T-helper 1 cell (primary cell): ENCODE results near the gene BEX4.
"Not testable (repeated sequence)": the region's sequence is repeated elsewhere in the genome, so short reads cannot be mapped to it uniquely, and the experiment has no call there.

Experiments used
- DNase-seq, 5 donors: peaks; one replicate each; pipeline ENCODE4 v3.0.0-alpha.2; 2012 to 2020
- total RNA-seq, 4 donors: gene quantifications; one replicate each; lab custom pipeline; 2026; lab: John Stamatoyannopoulos, UW

The BEX4 gene
- 24.6 to 42.6 (median 30.8) reads per million in 4 donors for total RNA-seq

DNA sequence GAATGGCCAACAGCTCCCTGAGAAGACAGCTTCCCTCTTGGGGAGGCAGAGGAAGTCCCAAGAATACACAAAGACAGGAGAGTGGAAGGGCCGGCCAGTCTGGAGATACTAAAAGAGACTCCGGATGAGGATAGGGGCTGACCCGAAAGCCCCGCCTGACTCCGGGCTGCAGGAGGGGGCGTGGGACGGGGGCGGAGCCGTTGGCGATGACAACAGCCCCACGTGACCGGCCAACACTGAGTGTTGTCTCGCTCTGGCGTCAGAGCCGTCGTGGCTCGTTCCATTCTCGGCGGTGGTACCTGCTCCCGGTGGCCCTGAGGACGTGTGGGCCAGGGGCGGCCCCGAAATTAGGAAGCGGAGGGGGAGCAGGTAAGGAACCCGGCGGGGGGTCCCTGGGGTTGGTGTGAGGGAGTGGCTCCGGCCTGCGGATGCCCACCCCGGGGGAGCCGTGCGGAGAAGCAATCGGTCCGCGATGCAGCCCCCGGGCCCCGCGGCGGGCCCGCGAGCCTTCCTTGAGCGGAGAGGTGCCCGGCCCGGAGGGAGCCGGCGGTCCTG, at the start of gene BEX4:
Gene BEX4, plus strand, starts transcription at position 239 of the 555 bp plus-strand sequence. CDS start 1,046 bp downstream, outside the sequence.
- peak; percentile 63 to 76 (median 74) for DNase-seq

DNA sequence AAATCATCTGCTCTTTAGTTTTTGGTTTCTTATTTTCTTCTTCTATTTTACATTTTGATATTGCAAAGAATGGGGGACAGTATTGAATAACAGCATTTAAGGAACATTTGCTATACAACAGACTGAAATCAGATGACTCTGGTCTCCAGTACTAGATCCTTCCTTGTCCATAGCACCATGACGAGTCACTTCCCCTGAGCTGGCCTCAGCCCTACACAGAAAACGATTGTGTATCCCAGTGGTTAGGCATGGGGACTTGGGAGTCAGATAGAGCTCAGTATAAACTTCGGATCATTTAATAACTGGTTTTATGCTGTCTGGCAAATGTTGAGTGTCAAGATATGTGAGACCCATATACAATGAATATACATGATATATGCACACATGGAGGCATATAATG, 44.7 kb upstream of the BEX4 start:
- DNase-seq = no peak

DNA sequence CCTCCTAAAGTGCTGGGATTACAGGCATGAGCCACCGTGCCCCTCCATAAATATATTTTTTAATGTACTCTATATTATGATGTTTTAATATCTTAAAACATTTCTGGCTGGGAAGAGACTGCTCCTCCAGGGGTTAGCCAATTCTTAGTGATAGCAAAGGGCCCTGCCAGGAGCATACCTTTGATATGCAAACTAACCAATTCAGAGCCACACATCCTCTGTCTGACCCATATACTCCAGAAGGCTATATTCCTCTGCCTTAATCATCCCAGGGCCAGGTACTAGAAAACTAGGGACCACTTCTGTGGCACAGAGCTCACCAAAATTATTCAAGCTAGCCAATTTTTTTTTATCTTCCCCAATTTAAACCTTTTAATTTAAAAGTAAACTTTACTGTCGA, 43.6 kb upstream of the BEX4 start:
- DNase-seq = no peak

GRCh38 chrX:103175256-103175655, 39.7 kb upstream of the BEX4 start:
- not testable (repeated sequence) for DNase-seq

DNA sequence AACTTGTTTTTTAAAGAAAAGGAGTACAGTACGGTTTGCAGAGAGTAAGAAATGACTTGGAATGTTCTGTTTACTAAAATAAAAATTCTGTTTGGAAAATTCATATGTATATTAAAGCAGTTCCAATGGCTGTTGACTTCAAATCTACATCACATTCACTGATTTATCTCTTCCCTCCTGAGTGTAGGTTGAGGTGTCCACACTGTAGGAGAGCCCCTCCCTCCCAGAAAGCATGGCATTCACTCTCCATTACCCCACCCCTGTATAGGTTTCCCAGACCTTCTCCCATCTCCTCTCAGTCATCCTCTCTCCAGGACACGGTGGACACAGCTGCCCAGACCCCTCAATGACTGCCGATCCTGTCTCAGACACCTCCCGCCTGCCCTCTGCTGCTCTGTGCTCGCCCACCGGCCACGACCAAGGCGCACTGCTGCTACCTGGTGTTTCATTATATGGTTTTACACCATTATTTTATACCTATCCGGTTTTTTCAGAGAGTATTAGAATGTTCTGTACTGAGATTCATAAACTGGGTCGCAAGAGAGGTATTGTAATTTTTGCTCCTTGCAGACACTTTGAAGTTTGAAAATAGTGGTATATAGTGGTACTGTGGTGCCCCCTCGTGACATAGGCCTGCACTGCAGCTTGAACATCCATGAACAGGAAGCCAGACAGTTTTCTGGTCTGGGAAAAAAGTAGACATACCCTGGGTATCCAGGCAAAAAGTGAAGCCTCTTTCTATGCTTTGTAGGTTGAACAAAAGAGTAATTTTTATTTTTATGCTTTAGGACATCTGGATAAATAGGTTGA, 38.8 kb upstream of the BEX4 start:
- peak in 4 of 5 donors; percentile 15 to 46 (median 23) for DNase-seq

DNA sequence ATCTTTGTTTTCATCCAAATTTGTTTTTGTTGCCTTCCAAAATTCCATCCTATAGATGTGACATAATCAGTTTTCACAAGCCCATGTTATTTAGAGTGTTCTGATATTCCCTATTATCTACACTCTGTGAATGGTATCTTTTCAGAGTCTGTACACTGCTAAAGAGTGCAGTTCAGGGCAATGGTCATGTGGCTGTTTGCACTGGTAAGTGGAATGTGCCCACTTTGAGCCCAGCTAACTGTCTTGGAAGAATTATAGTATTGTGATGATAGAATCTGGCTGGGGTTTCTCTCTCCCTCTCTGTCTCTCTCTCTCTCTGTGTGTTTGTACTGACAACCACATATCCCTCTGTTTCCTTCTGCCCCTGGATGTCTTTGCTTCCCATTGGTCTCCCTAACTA, 37.4 kb upstream of the BEX4 start:
- DNase-seq = no peak

GRCh38 chrX:103183912-103184311, 31.0 kb upstream of the BEX4 start:
- no peak for DNase-seq

DNA sequence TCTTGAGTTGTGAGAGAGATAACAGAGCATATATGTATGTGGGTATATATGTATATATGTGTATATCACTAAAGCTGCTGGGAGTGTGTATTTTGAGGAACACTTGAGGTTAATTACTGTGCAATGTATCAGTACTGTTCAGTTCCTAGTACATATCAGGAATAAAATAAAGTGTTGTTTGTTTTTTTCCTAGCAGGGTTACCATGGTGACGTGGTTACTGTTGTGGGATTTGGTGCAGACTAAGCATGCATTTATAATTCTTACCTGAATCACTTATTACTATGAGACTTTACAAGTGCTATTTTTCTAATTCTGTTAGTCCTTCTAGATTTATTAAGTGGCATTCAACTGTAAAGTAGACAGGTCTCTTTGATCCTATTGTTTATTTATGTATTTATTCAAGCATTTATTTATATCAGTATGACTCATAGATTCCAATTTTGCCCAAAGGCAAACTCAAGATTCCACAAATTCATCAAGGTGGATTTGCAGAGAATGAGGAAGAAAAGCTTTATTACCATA, 26.9 kb upstream of the BEX4 start:
- no peak for DNase-seq

DNA sequence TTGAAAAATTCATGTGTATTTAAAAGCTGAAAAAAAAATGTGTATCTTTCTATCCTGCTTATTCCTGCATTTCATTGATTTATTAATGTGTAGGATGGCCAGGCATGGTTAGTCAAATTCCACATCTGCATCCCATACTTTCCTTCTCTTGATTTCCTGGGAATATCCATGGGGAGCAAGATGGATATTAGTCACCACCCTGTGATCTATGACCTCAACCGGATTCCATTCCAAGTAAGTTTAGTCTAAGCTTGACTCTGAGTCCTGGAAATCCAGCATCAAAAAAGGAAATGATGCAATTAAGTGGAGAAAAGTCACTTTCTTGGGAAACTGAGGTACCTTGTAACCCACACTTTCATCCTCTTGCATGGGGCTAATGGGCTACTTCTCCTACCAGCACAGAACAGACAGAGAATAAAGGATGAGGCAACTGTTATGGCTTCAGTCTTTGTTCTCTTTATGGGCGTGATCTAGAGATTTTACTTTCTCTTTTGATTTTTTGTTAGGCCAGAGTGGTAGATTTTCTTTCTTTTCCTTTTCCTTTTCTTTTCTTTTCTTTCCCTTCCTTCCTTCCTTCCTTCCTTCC, 17.1 kb upstream of the BEX4 start:
- no peak for DNase-seq

DNA sequence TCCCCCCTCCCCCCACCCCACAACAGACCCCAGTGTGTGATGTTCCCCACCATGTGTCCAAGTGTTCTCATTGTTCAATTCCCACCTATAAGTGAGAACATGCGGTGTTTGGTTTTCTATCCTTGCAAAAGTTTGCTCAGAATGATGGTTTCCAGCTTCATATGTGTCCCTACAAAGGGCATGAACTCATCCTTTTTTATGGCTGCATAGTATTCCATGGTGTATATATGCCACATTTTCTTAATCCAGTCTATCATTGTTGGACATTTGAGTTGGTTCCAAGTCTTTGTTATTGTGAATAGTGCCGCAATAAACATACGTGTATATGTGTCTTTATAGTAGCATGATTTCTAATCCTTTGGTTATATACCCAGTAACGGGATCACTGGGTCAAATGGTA, 16.2 kb upstream of the BEX4 start:
- DNase-seq = not testable (repeated sequence)

DNA sequence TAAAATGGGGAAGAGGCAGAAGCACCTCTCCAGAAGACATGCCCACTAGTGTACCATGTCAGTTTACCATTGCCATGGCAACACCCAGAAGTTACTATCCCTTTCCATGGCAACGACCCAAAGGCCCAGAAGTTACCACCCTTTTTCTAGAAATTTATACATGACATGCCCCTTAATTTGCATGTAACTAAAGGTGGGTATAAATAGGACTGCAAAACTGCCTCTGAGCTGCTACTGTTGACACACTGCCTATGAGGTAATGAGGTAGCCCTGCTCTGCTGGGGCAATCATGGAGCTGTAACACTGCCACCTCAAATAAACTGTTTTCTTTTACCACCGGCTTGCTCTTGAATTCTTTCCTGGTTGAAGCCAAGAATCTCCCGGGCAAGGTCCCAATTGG, 13.9 kb upstream of the BEX4 start:
- DNase-seq = no peak

GRCh38 chrX:103210056-103210455, 4.9 kb upstream of the BEX4 start:
- no peak for DNase-seq

- DNase-seq = peak in 4 of 5 donors; percentile 12 to 29 (median 20)
Measured at GRCh38 chrX:103211012-103211715, 3.7 kb upstream of the BEX4 start.

- no peak for DNase-seq
Measured at GRCh38 chrX:103212749-103213457, 2.0 kb upstream of the BEX4 start.

- DNase-seq = peak; percentile 4 to 24 (median 11)
Measured at GRCh38 chrX:103215425-103215991, 600 bp downstream of the BEX4 start.

GRCh38 chrX:103220511-103221323, 5.8 kb downstream of the BEX4 start:
- no peak for DNase-seq

- not testable (repeated sequence) for DNase-seq
Measured at GRCh38 chrX:103225918-103226317, 11.0 kb downstream of the BEX4 start.

- no peak for DNase-seq
Measured at GRCh38 chrX:103233263-103233662, 18.4 kb downstream of the BEX4 start.

GRCh38 chrX:103234869-103235268, 20.0 kb downstream of the BEX4 start:
- DNase-seq = no peak

DNA sequence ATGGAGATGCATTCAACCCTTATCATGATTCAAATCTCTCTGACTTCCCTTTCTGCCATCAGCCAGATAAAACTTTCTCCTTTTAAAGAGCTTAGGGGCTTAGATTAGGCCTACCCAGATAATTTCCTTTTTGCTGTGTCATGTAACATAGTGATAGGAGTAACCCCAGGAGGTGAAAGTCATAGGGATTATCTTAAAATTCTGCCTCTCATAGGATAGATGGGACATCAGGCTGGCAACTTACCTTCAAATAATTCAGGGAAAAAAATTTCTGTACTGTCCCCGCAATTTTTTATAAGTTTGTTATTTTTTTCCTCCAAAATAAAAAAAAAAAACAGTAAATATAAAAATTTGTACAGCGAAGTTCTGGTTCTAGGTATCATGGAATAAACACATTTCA, 20.7 kb downstream of the BEX4 start:
- DNase-seq = not testable (repeated sequence)

- DNase-seq = no peak
Measured at GRCh38 chrX:103236296-103236695, 21.4 kb downstream of the BEX4 start.
